ENCODE data around the gene NRBP1.
"Not testable (repeated sequence)": the region's sequence is repeated elsewhere in the genome, so short reads cannot be mapped to it uniquely, and the experiment has no call there.

NRBP1 gene

DNA sequence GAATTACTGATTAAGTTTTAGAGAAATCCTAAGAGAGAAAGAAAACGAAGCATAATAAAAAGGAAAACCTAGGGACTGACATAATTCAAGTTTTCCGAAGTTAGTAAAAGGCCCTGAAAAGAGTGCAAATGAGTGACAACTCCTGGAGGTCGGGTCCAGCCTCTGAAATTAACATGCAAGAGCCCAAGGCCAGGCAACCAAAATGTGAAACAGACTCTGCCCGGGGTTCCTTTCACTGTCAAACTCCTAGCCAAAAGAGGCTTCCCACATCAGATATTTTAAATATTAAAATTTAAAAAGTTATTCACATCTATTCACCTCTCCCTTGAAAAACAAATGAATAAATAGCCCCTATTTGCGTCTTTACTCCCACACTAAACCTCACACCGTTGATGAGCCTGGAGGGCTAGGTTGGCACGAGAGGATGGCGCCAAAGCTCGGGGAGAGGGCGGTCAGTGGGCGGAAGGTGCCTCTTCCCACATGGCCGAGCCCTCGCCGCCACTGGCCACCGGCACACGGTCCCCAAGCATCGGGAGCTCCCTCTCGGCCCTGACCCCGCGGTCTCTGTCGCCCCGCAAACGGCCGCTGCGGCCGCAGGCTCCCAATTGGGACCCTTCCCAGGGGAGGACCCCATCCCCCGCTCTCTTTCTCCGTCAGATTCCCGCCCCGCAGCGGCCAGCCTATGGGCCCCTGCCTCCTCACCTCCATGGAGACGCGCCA is 19.7 kb upstream of the NRBP1 start:
- Histone ChIP-seq H3K36me3 (ENCODE audit: insufficient read depth, low read length) (peaks cover 2% of the 10 kb centered on the region; the same call in 1 of the 2 replicates), H3K9ac (ENCODE audit: low read depth, low read length) (peak overlapping the region; percentile 97), H3K4me1 (ENCODE audit: insufficient read depth, low read length) (no peaks in the 10 kb centered on the region), H3K9me3 (ENCODE audit: control insufficient read depth, insufficient read depth, low read length) (no peaks in the 10 kb centered on the region)

DNA sequence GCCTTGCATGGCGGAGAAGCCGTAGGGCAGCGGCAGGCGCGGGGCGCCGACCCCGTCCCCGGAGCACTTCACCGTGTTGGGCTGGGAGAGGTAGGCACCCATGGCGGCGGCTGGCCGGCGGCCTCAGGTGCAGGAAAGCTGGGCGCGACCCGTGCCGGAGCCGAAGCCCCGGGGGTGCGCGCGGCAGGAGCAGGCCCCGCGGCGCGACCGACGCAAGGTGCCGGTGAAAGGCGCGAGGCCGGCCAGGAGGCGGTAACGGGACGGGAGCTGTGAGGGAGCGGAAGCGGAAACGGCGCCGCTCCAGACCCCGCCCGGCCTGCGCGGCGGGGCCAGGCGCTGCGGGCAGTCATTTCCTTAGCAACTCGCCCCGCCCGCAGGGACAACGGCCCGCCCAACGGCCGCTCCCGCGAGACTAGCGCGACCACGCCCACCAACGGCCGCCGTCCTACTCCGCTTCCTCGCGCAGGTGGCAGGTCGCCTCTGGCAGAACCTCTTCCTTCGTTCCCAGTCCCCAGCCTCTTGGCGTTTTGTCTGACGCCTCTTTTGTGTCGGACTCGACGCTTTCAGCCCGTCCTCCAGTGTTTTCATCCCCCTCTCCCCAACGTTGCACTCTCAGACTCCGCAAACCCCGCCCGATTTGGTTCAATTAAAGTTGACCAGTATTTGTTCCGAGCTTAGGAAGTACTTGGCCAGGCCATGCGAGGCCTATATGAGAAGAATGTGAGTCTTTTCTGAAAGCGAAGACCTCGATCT is 18.9 kb upstream of the NRBP1 start, which contains the start of gene PPM1G:
Gene PPM1G (minus strand): TSS at position 271 of the 753 bp plus-strand sequence. CDS start 169 bp downstream, at position 102.
- Histone ChIP-seq H3K9ac (ENCODE audit: low read depth, low read length) (peak within 1 kb of the TSS; percentile 97), H3K4me1 (ENCODE audit: insufficient read depth, low read length) (no peaks in the 10 kb centered on the region)

DNA sequence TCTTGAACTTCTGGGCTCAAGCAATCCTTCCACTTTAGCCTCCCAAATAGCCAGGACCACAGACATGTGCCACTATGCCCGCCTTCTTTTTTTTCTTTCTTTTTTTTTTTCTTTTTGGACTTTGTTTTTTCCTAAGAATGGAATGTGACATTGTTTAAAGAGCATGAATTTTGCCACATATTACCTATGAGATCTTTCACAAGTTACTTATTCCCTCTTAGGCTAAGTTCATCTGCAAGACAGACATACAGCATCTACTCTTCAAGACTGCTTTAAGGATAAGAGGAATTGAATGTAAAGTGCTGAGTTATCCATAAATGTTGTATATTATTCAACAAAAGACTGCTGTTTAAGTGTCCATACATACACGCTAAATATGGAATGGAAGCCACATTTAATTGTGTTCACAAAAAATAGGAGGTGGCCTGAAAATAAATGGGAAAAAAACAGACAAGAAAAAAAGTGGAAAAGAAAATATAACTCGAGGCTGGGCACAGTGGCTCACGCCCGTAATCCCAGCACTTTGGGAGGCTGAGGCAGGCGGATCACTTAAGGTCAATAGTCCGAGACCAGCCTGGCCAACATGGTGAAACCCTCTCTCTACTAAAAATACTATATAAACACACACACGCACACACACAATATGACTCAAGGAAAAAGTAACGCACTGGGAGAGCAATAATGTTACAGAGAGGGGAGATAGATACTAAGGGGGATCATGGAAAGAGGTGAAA is 15.8 kb upstream of the NRBP1 start:
- no peaks in the 10 kb centered on the region for H3K9me3 ChIP-seq (ENCODE audit: control insufficient read depth, insufficient read depth, low read length)
- H3K36me3 ChIP-seq (ENCODE audit: insufficient read depth, low read length), result peaks cover under 1% of the 10 kb centered on the region; the same call in 1 of the 2 replicates
- no peaks in the 10 kb centered on the region for H3K4me1 ChIP-seq (ENCODE audit: insufficient read depth, low read length)
- no peak overlapping the region for H3K9ac ChIP-seq (ENCODE audit: low read depth, low read length)

More for the DNA sequence above, 18.9 kb upstream of the NRBP1 start, which contains the start of gene PPM1G:
- no peaks in the 10 kb centered on the region for H3K9me3 ChIP-seq (ENCODE audit: control insufficient read depth, insufficient read depth, low read length)
- H3K36me3 ChIP-seq (ENCODE audit: insufficient read depth, low read length), result peaks cover 2% of the 10 kb centered on the region; the same call in 1 of the 2 replicates

DNA sequence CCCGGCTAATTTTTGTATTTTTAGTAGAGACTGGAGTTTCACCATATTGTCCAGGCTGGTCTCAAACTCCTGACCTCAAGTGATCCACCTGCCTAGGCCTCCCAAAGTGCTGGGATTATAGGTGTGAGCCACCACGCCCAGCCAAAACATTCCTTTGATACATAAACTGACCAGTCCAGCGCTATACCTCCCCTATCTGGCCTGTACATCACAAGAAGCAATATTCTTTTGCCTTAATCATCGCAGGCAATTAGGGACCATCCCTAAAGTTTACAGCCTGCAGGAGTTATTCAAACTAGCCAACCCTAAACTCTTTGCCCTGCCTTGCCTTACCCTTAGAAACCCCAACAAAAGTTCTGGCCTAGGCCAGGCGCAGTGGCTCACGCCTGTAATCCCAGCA is 12.3 kb upstream of the NRBP1 start:
- H3K4me1 ChIP-seq (ENCODE audit: insufficient read depth, low read length), result no peaks in the 10 kb centered on the region
- no peak overlapping the region for H3K9ac ChIP-seq (ENCODE audit: low read depth, low read length)
- H3K9me3 ChIP-seq (ENCODE audit: control insufficient read depth, insufficient read depth, low read length), result no peaks in the 10 kb centered on the region
- H3K36me3 ChIP-seq (ENCODE audit: insufficient read depth, low read length), result no peaks in the 10 kb centered on the region

DNA sequence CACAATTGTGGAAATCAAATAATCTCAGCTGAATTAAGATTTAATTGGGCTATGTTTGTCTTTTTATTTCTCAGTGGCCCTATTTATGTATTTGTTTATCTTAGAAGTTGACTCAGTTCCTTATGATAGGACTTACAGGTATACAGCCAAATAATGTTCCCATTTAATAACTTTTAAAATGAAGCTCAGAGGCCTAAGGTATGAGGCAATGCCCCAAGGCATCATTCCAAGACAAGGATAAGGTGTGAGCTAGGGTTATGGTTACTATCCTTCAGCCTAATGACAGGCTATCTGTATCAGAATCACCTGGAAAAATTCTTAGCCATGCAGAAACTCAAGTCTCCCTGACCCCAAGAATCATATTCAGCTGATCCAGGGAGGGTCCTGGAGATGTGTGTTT is 7.4 kb upstream of the NRBP1 start:
- H3K9ac ChIP-seq (ENCODE audit: low read depth, low read length), result no peak overlapping the region
- H3K9me3 ChIP-seq (ENCODE audit: control insufficient read depth, insufficient read depth, low read length), result no peaks in the 10 kb centered on the region
- no peaks in the 10 kb centered on the region for H3K4me1 ChIP-seq (ENCODE audit: insufficient read depth, low read length)
- no peaks in the 10 kb centered on the region for H3K36me3 ChIP-seq (ENCODE audit: insufficient read depth, low read length)

DNA sequence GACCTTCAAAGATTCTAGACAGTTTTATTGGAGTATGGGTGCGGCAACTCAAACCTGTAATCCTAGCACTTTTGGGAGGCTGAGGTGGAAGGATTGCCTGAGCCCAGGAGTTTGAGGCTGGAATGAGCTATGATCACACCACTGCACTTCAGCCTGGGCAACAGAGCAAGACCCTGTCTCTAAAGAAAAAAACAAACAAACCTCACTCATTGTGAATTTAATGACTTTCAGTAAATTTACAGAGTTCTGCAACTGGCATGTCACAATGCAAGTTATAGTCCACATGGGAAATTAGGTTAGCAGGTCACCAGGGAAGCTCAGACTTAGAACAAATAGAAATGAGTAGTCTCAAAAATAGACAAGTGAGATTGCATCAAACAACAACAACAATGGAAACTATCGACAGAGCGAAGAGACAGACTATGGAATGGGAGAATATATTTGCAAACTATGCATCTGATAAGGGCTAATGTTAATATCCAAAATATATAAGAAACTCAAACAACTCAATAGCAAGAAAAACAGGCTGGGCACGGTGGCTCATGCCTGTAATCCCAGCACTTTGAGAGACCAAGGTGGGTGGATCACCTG is 6.7 kb upstream of the NRBP1 start:
- Histone ChIP-seq H3K9ac (ENCODE audit: low read depth, low read length) (no peak overlapping the region), H3K9me3 (ENCODE audit: control insufficient read depth, insufficient read depth, low read length) (no peaks in the 10 kb centered on the region), H3K36me3 (ENCODE audit: insufficient read depth, low read length) (no peaks in the 10 kb centered on the region), H3K4me1 (ENCODE audit: insufficient read depth, low read length) (no peaks in the 10 kb centered on the region)

GRCh38 chr2:27422958-27423357 is 5.5 kb upstream of the NRBP1 start:
- Histone ChIP-seq H3K36me3 (ENCODE audit: insufficient read depth, low read length) (no peaks in the 10 kb centered on the region), H3K9ac (ENCODE audit: low read depth, low read length) (no peak overlapping the region), H3K4me1 (ENCODE audit: insufficient read depth, low read length) (no peaks in the 10 kb centered on the region), H3K9me3 (ENCODE audit: control insufficient read depth, insufficient read depth, low read length) (no peaks in the 10 kb centered on the region)

DNA sequence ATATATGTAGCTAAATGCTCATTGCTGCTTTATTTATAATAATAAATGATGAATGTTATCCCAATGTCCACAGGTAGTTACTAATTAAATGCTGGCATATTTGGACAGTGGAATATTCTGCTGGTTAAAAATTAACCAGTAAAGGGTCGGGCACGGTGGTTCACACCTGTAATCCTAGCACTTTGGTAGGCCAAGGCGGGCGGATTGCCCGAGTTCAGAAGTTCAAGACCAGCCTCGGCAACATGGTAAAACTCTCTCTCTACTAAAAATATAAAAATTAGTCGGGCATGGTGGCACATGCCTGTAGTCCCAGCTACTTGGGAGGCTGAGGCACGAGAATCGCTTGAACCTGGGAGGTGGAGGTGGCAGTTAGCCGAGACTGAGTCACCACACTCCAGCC is 3.4 kb upstream of the NRBP1 start:
- not testable (repeated sequence) for H3K4me1 ChIP-seq (ENCODE audit: insufficient read depth, low read length); H3K36me3 ChIP-seq (ENCODE audit: insufficient read depth, low read length); H3K9ac ChIP-seq (ENCODE audit: low read depth, low read length); H3K9me3 ChIP-seq (ENCODE audit: control insufficient read depth, insufficient read depth, low read length)

GRCh38 chr2:27427863-27428212 is 593 bp upstream of the NRBP1 start:
- H3K9ac ChIP-seq (ENCODE audit: low read depth, low read length), result peak overlapping the region; percentile 91
- no peaks in the 10 kb centered on the region for H3K36me3 ChIP-seq (ENCODE audit: insufficient read depth, low read length)
- peaks cover 8% of the 10 kb centered on the region for H3K4me1 ChIP-seq (ENCODE audit: insufficient read depth, low read length)
- H3K9me3 ChIP-seq (ENCODE audit: control insufficient read depth, insufficient read depth, low read length), result no peaks in the 10 kb centered on the region

GRCh38 chr2:27428978-27429541 is 629 bp downstream of the NRBP1 start:
- H3K9me3 ChIP-seq (ENCODE audit: control insufficient read depth, insufficient read depth, low read length), result no peaks in the 10 kb centered on the region
- peaks cover 8% of the 10 kb centered on the region for H3K4me1 ChIP-seq (ENCODE audit: insufficient read depth, low read length)
- no peaks in the 10 kb centered on the region; the same call in 1 of the 2 replicates for H3K36me3 ChIP-seq (ENCODE audit: insufficient read depth, low read length)
- peak overlapping the region; percentile 91 for H3K9ac ChIP-seq (ENCODE audit: low read depth, low read length)

DNA sequence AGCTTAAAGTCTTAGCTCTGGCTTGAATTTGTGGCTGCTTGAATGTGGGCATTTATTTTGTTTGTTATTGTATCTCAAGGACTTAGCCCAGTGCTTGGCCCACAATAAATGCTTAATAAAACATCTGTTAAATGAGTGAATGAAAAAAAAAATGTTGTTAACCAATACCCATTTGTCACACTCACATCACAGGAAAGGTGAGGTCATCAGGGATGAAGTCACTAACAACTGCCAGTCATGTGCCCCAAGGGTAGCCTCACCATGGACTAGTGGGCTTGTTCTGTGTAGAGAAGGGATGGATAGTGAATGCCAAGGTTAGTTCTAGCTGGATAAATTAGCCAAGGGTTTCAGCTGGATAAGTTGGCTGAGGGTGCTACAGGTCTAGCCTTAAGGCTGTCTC is 3.0 kb downstream of the NRBP1 start:
- Histone ChIP-seq H3K4me1 (ENCODE audit: insufficient read depth, low read length) (peaks cover 8% of the 10 kb centered on the region), H3K36me3 (ENCODE audit: insufficient read depth, low read length) (peaks cover 7% of the 10 kb centered on the region), H3K9me3 (ENCODE audit: control insufficient read depth, insufficient read depth, low read length) (no peaks in the 10 kb centered on the region), H3K9ac (ENCODE audit: low read depth, low read length) (no peak overlapping the region)

- Histone ChIP-seq H3K36me3 (ENCODE audit: insufficient read depth, low read length) (peaks cover 19% of the 10 kb centered on the region), H3K9ac (ENCODE audit: low read depth, low read length) (no peak overlapping the region)
These were observed 7.2 kb downstream of the NRBP1 start for GRCh38 chr2:27435628-27436027.

GRCh38 chr2:27441226-27441926 is 12.9 kb downstream of the NRBP1 start:
- no peak overlapping the region for H3K9ac ChIP-seq (ENCODE audit: low read depth, low read length)

More at GRCh38 chr2:27435628-27436027, 7.2 kb downstream of the NRBP1 start:
- Histone ChIP-seq H3K9me3 (ENCODE audit: control insufficient read depth, insufficient read depth, low read length) (no peaks in the 10 kb centered on the region), H3K4me1 (ENCODE audit: insufficient read depth, low read length) (peaks cover 2% of the 10 kb centered on the region)

More at GRCh38 chr2:27441226-27441926, 12.9 kb downstream of the NRBP1 start:
- no peaks in the 10 kb centered on the region for H3K9me3 ChIP-seq (ENCODE audit: control insufficient read depth, insufficient read depth, low read length)
- peaks cover 13% of the 10 kb centered on the region for H3K36me3 ChIP-seq (ENCODE audit: insufficient read depth, low read length)
- H3K4me1 ChIP-seq (ENCODE audit: insufficient read depth, low read length), result peaks cover 4% of the 10 kb centered on the region; the same call in 1 of the 2 replicates

All from ES-I3 (cell line).